GM06990 (cell line): Measurements from ENCODE around the gene RAP1GAP2.

ENCODE experiments used
- DNase-seq: peaks from one replicate; pipeline ENCODE4 v3.0.0-alpha.2; 2011; ENCODE audit not compliant: insufficient read length; ENCODE audit errors: extremely low read depth
- H3K27me3 ChIP-seq: replicated peaks from 2 replicates; pipeline ENCODE4 v1.6.0; 2011; ENCODE audit warnings: low read length; ENCODE audit not compliant: control insufficient read depth, insufficient read depth
- H3K36me3 ChIP-seq: 2 replicates; pipeline ENCODE4 v1.5.1; 2011; ENCODE audit warnings: low read length; ENCODE audit not compliant: control insufficient read depth, insufficient read depth
- H3K4me3 ChIP-seq: replicated peaks from 2 replicates; pipeline ENCODE4 v1.5.1; 2011; ENCODE audit warnings: low read depth, mild to moderate bottlenecking, control low read depth, low read length
- TF ChIP-seq, protein P1 (sequence below): IDR thresholded peaks from 2 replicates; pipeline ENCODE4 v1.5.1; 2011; ENCODE audit warnings: low read length, control low read depth, mild to moderate bottlenecking, inconsistent platforms; ENCODE audit not compliant: insufficient read depth, poor library complexity, severe bottlenecking

The RAP1GAP2 gene

DNA sequence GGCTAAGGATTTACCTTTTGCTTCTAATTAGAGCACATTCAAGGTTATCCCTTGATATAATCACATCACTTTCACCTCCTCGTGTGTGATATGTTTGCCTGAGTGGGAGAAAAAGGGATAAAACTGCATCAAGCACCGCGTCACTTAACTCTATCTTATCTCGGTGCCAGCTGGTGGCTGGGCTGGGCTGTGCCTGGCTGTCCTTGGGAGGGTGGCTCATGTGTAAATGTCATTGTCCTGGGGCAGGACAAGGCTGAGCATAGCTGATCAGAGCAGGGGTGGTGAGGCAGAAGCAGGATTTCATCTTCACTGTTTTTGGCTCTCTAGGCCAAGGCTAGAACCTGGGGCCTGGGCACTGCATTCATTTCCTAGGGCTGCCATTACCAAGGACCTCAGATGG lies 105.3 kb downstream of the RAP1GAP2 start:
- TF ChIP-seq, protein P1, sequence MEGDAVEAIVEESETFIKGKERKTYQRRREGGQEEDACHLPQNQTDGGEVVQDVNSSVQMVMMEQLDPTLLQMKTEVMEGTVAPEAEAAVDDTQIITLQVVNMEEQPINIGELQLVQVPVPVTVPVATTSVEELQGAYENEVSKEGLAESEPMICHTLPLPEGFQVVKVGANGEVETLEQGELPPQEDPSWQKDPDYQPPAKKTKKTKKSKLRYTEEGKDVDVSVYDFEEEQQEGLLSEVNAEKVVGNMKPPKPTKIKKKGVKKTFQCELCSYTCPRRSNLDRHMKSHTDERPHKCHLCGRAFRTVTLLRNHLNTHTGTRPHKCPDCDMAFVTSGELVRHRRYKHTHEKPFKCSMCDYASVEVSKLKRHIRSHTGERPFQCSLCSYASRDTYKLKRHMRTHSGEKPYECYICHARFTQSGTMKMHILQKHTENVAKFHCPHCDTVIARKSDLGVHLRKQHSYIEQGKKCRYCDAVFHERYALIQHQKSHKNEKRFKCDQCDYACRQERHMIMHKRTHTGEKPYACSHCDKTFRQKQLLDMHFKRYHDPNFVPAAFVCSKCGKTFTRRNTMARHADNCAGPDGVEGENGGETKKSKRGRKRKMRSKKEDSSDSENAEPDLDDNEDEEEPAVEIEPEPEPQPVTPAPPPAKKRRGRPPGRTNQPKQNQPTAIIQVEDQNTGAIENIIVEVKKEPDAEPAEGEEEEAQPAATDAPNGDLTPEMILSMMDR, result no peak
- H3K4me3 ChIP-seq, result no peak overlapping the region
- H3K27me3 ChIP-seq, result no peaks in the 10 kb centered on the region; the same call in 1 of the 2 replicates
- no peaks in the 10 kb centered on the region for H3K36me3 ChIP-seq
- DNase-seq, result no peak

- H3K36me3 ChIP-seq, result no peaks in the 10 kb centered on the region
- H3K4me3 ChIP-seq, result no peak overlapping the region
- TF ChIP-seq, protein P1, result no peak
- H3K27me3 ChIP-seq, result no peaks in the 10 kb centered on the region; the same call in 1 of the 2 replicates
- DNase-seq, result no peak
Measured at GRCh38 chr17:2902546-2902945, 106.3 kb downstream of the RAP1GAP2 start.

DNA sequence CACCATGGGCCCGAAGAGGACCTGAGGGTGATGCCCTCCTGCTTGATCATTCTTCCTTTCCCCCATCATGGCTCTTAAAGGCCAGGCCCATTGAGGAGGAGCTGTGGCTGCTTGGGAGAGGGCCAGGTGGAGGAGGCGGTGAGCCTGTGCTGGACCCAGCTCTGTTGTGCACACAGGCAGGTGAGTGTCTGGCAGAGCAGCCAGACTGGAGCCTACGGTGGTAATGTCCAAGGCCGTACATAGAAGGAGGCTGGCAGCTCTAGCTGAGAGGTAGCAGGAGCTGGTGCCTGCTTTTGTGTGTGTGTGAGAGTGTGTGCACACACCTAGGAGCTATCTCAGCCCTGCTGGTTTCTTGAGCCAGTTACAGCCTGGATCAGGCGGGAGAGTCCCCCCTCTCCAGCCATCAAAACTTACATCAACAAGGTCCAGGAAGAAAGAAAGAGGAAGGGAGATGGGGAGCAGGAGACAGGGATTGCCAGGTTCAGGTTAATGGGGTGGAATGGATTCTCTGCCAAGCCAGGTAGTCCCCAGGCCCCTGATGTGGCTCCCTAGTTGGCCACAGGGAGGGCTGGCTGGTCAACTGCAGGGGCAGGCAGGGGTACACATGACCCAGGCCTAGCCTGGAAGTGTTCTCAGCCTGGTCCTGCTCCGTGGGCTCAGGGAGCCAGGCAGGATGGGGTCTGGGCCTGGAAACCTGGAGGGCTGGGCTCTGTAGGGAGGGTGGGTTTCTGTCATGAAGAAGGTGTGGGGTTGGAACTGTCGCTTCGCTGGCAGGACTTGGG lies 107.1 kb downstream of the RAP1GAP2 start:
- TF ChIP-seq, protein P1, result no peak
- no peak for DNase-seq
- Histone ChIP-seq H3K27me3 (no peaks in the 10 kb centered on the region; the same call in 1 of the 2 replicates), H3K4me3 (no peak overlapping the region), H3K36me3 (no peaks in the 10 kb centered on the region)

GRCh38 chr17:2904135-2904534 lies 107.9 kb downstream of the RAP1GAP2 start:
- H3K36me3 ChIP-seq, result no peaks in the 10 kb centered on the region
- no peak for DNase-seq
- H3K27me3 ChIP-seq, result no peaks in the 10 kb centered on the region; the same call in 1 of the 2 replicates
- H3K4me3 ChIP-seq, result no peak overlapping the region
- TF ChIP-seq, protein P1, result no peak

DNA sequence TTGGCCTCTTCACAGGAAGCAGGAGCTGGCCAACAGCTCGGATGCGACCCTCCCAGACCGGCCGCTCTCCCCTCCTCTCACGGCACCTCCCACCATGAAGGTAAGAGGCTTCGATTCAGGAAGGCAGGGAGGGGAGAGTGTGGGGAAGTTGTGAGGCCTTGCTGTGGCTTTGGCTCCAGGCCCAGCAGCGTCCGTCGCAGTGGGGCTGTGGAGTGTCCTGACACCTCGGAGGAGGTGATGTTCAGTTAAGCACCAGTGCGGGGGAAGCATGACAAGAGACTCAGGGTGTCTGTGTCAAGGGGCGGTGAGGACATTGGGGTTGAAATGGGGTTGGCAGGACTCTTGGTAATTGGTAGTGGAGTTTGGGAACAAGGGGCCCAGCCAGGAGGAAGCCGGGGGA lies 109.0 kb downstream of the RAP1GAP2 start:
- TF ChIP-seq, protein P1, result no peak
- Histone ChIP-seq H3K27me3 (no peaks in the 10 kb centered on the region; the same call in 1 of the 2 replicates), H3K4me3 (no peak overlapping the region), H3K36me3 (no peaks in the 10 kb centered on the region)
- DNase-seq, result no peak
